NCI-H146 treated with DMSO at 0.1 percent for 48 hours (cell line): ENCODE results near the gene NPLOC4.

ENCODE experiments used
- DNase-seq: peaks from one replicate; lab custom pipeline; 2025; ENCODE audit not compliant: unreplicated experiment; lab: John Stamatoyannopoulos, UW

The NPLOC4 gene

GRCh38 chr17:81568416-81568815 is 68.5 kb downstream of the NPLOC4 start:
- DNase-seq, result no peak

- no peak for DNase-seq
Measured at GRCh38 chr17:81567191-81567590, 69.7 kb downstream of the NPLOC4 start.

GRCh38 chr17:81566461-81567126 is 70.3 kb downstream of the NPLOC4 start:
- DNase-seq, result no peak

GRCh38 chr17:81565231-81565630 is 71.7 kb downstream of the NPLOC4 start:
- no peak for DNase-seq

GRCh38 chr17:81564778-81565177 is 72.1 kb downstream of the NPLOC4 start:
- no peak for DNase-seq

GRCh38 chr17:81563861-81564586 is 72.9 kb downstream of the NPLOC4 start:
- no peak for DNase-seq

- DNase-seq, result no peak
Measured at GRCh38 chr17:81561494-81561885, 75.4 kb downstream of the NPLOC4 start.

GRCh38 chr17:81558941-81559806 is 77.7 kb downstream of the NPLOC4 start:
- no peak for DNase-seq

GRCh38 chr17:81558115-81558468 is 78.8 kb downstream of the NPLOC4 start:
- no peak for DNase-seq

GRCh38 chr17:81557276-81558114 is 79.4 kb downstream of the NPLOC4 start:
- DNase-seq, result no peak

GRCh38 chr17:81556863-81557262 is 80.0 kb downstream of the NPLOC4 start:
- no peak for DNase-seq

GRCh38 chr17:81556175-81556691 is 80.7 kb downstream of the NPLOC4 start:
- peak; percentile 22 for DNase-seq

- no peak for DNase-seq
Measured at GRCh38 chr17:81553616-81554181, 83.2 kb downstream of the NPLOC4 start.

- peak; percentile 91 for DNase-seq
Measured at GRCh38 chr17:81553018-81553615, 83.8 kb downstream of the NPLOC4 start.

- DNase-seq, result peak; percentile 39
Measured at GRCh38 chr17:81552244-81553017, 84.5 kb downstream of the NPLOC4 start, which contains the start of gene FAAP100. FAAP100 (minus strand) TSS chr17:81552353; CDS start chr17:81552330, 23 bp downstream.

GRCh38 chr17:81551458-81552243 is 85.3 kb downstream of the NPLOC4 start:
- DNase-seq, result peak; percentile 9

- DNase-seq, result no peak
Measured at GRCh38 chr17:81550830-81551457, 86.0 kb downstream of the NPLOC4 start.

GRCh38 chr17:81550285-81550684 is 86.6 kb downstream of the NPLOC4 start:
- no peak for DNase-seq
